GM08714 (cell line): ENCODE results near the gene NR2F2.

ENCODE experiments used
- H3K4me3 ChIP-seq: fragments of 200-500 bp; sonication (Bioruptor generic); 2 replicates; pipeline ENCODE4 v1.5.1; 2014; ENCODE audit warnings: mild to moderate bottlenecking, low read length, inconsistent platforms
- ZNF274 ChIP-seq: IDR thresholded peaks from 2 replicates; pipeline ENCODE4 v1.6.1; 2012; ENCODE audit warnings: mild to moderate bottlenecking, low read depth, low read length

Gene NR2F2

GRCh38 chr15:96332637-96333121 is 2.2 kb downstream of the NR2F2 start:
- peak overlapping the region; percentile 67 for H3K4me3 ChIP-seq
- TF ChIP-seq ZNF274: no peak

GRCh38 chr15:96333131-96334016 is 2.9 kb downstream of the NR2F2 start:
- peak overlapping the region; percentile 67 for H3K4me3 ChIP-seq

GRCh38 chr15:96334017-96334704 is 3.7 kb downstream of the NR2F2 start:
- TF ChIP-seq ZNF274: no peak
- H3K4me3 ChIP-seq: peak overlapping the region; percentile 67

More at GRCh38 chr15:96333131-96334016, 2.9 kb downstream of the NR2F2 start:
- TF ChIP-seq ZNF274: no peak

GRCh38 chr15:96334705-96335410 is 4.4 kb downstream of the NR2F2 start:
- no peak for TF ChIP-seq ZNF274
- H3K4me3 ChIP-seq: peak overlapping the region; percentile 67; the same call in 1 of the 2 replicates

GRCh38 chr15:96335411-96336024 is 5.0 kb downstream of the NR2F2 start:
- H3K4me3 ChIP-seq: peak overlapping the region; percentile 40; the same call in 1 of the 2 replicates
- no peak for TF ChIP-seq ZNF274

- TF ChIP-seq ZNF274: no peak
- peak overlapping the region; percentile 40 for H3K4me3 ChIP-seq
Observed at GRCh38 chr15:96336108-96336595, 5.7 kb downstream of the NR2F2 start.

GRCh38 chr15:96336596-96337364 is 6.3 kb downstream of the NR2F2 start:
- TF ChIP-seq ZNF274: no peak

GRCh38 chr15:96337365-96338023 is 7.0 kb downstream of the NR2F2 start:
- peak overlapping the region; percentile 40 for H3K4me3 ChIP-seq
- TF ChIP-seq ZNF274: no peak

More at GRCh38 chr15:96336596-96337364, 6.3 kb downstream of the NR2F2 start:
- peak overlapping the region; percentile 40 for H3K4me3 ChIP-seq

- no peak for TF ChIP-seq ZNF274
- no peak overlapping the region; the same call in 1 of the 2 replicates for H3K4me3 ChIP-seq
Observed at GRCh38 chr15:96338074-96338765, 7.7 kb downstream of the NR2F2 start.

- H3K4me3 ChIP-seq: peak overlapping the region; percentile 41; the same call in 1 of the 2 replicates
- TF ChIP-seq ZNF274: no peak
Observed at GRCh38 chr15:96338766-96339618, 8.5 kb downstream of the NR2F2 start.

- TF ChIP-seq ZNF274: no peak
- peak overlapping the region; percentile 41; the same call in 1 of the 2 replicates for H3K4me3 ChIP-seq
Observed at GRCh38 chr15:96339619-96340347, 9.3 kb downstream of the NR2F2 start.
